ENCODE data around the gene TPCN2. TPM values are rescaled to one million over a fixed set of nuclear protein-coding genes. Genes with fewer than 3 reads are reported as not detected.
A peak's percentile ranks its signal among the peaks of the same experiment; 100 is the strongest.

TPCN2 gene
- total RNA-seq, 8 experiments from 2014 or later: 3.6 to 17.2 (median 5.6) TPM

GRCh38 chr11:69110451-69110850 lies 61.7 kb downstream of the TPCN2 start:
- WGBS, 10 experiments: 67 to 100% (median 94%) methylated on average over 2 to 6 of the region's 6 CpGs; no CpG with 5 or more reads in 1 of the 10 experiments
- in situ Hi-C loops (cut with MboI; ENCODE audit: low pct_unique_long_range_greater_than_20kb in 2 of 9, low sequenced_read_pairs in 9 of 9, unreplicated experiment in 9 of 9): loop anchor here in 5 of 9 experiments (10.0 to 25.0 kb wide), 3 partner anchors 327 to 552 kb away; no protein-coding TSS in a partner anchor
- ATAC-seq (replicated peaks in 6 of 8): no peak
- peaks cover 4 to 15% of the 10 kb centered on the region in 2 donors for H3K4me1 ChIP-seq (replicated peaks in 1 of 2)
- H3K27ac ChIP-seq: no peak overlapping the region
- H3K4me3 ChIP-seq: no peak overlapping the region

DNA sequence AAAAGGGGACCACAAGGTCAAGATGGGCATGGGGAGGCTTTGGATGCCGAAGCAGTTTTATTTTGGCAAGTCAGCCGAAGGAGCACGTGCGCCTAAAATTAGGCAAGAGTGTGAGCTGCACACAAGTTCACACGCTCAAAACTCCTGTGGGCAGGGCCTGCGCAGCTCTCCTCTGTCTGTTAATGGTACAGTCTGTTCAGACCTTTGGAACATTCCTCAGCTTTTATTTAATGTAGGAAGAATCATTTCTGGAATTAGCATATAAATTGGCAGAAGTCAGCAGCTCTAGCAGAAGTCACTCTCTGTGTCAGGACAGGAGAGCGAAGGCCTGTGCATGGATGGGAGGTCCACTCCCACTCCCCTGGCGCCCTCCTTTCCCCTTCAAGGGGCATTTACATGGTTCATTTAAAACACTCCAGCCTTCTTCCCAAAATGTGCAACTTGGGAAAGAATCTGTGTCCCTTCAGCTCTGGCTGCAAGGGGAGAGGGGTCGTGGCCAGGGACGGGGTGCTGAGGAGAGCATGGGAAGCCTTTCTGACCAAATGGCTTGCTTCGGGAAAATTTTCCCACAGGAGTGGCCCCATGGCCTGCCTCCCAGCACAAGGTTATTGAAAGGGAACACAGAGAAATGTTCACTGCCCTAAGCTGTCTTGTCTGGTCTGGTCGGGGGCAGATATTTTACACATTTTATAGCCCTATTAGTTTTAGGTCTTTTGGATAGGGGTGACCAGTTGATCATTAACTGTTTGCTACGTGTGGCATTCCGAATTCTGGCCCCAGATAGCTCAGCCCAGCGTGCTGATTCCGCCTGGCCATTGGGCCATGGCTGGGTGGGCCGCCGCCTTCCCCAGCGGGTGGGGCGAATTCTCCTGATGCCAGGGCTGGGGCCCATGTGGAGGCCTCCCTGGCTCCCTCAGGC lies 63.2 kb downstream of the TPCN2 start:
- Histone ChIP-seq H3K4me1 (replicated peaks in 1 of 2) (peaks cover 0 to 8% of the 10 kb centered on the region in 2 donors), H3K4me3 (no peak overlapping the region), H3K27ac (no peak overlapping the region)
- ATAC-seq (replicated peaks in 6 of 8): peak in 4 of 8 experiments; percentile 13 to 58 (median 48)
- in situ Hi-C loops (cut with MboI; ENCODE audit: low pct_unique_long_range_greater_than_20kb in 2 of 9, low sequenced_read_pairs in 9 of 9, unreplicated experiment in 9 of 9): loop anchor here in 5 of 9 experiments (10.0 to 25.0 kb wide), 3 partner anchors 325 to 550 kb away; no protein-coding TSS in a partner anchor
- 54 to 95% (median 69%) methylated on average over 3 to 16 of the region's 20 CpGs; no CpG with 5 or more reads in 1 of the 10 experiments for WGBS, 10 experiments

DNA sequence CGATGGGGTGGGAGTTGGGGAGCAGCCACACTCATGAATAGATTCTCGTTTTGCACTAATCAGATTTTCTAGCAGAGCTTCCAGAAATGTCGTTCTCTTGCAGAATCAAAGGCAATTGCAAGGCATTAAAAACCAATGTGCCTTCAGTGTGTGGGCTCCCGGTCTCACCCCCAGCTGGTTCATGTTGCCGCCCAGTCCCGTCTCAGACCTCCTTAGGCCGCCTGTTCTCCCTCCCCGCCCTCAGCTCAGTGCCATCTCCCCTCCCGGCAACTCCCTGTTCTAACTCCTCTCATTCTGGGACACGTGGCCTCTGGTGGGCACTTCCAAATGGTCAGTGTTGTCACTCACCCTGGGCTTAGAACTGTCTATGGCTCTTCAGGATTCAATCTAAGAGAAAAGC lies 64.5 kb downstream of the TPCN2 start:
- in situ Hi-C loops (cut with MboI; ENCODE audit: low pct_unique_long_range_greater_than_20kb in 2 of 9, low sequenced_read_pairs in 9 of 9, unreplicated experiment in 9 of 9): loop anchor here in 5 of 9 experiments (10.0 to 25.0 kb wide), 3 partner anchors 324 to 549 kb away; no protein-coding TSS in a partner anchor
- H3K27ac ChIP-seq: no peak overlapping the region
- no peak for ATAC-seq (replicated peaks in 6 of 8)
- H3K4me3 ChIP-seq: no peak overlapping the region
- WGBS, 10 experiments: 88 to 100% methylated on average over 1 to 6 of the region's 10 CpGs; no CpG with 5 or more reads in 8 of the 10 experiments
- peaks cover 0 to 8% of the 10 kb centered on the region in 2 donors for H3K4me1 ChIP-seq (replicated peaks in 1 of 2)

DNA sequence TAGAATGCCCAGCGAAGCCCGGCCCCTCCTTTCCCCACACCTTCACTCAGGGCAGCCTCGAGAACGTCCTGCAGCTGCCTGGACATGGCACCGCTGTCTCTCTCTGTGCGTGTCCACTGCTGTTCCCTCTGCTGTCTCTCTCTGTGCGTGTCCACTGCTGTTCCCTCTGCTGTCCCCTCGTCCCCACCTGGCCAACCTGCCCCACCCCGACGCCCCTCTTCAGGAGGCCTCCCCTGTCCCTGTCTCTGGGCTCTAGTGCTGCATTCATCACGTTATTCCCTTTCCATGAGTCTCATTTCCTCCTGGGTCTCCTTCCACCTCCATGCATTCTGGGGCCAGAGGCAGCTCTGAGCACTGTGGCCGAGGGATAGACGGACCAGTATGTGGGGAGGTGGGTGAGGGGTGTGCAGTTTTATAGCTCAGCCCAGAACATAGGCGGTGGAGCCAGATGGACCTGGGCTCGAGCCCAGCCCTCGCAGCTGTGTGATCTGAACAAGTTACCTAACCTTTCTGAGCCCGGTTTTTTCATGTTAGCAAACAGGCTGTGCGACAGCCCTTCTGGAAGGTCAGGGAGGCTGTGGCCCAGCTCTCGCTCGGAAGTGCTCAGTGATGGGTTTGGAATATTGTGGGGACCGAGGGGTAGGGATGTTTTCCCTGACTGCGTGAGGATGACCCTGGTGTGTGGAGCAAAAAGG lies 65.1 kb downstream of the TPCN2 start:
- 80 to 100% (median 82%) methylated on average over 1 to 8 of the region's 22 CpGs; no CpG with 5 or more reads in 6 of the 10 experiments for WGBS, 10 experiments
- in situ Hi-C loops (cut with MboI; ENCODE audit: low pct_unique_long_range_greater_than_20kb in 2 of 9, low sequenced_read_pairs in 9 of 9, unreplicated experiment in 9 of 9): loop anchor here in 5 of 9 experiments (10.0 to 25.0 kb wide), 3 partner anchors 324 to 549 kb away; no protein-coding TSS in a partner anchor
- ATAC-seq (replicated peaks in 6 of 8): no peak
- Histone ChIP-seq H3K4me3 (no peak overlapping the region), H3K4me1 (replicated peaks in 1 of 2) (peaks cover 0 to 8% of the 10 kb centered on the region in 2 donors), H3K27ac (no peak overlapping the region)

DNA sequence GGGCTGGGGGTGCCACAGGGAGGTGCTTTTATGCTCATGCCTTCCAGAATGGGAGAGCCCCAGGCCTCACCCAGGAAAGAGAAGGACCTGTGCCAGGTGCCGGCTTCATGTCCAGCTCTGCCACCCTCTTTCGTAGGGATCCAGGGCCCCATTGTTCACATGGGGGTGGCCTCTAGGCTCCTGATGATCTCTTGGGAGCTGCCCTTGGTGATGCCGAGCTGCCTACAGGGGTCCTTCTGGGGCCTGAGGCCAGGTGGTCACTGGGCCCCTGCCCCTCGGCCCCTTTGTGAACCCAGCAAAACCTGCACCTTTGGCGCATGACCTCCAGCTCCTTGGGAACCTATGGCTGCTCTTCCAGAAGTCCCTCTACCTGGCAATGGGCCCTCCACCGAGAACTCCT lies 65.6 kb downstream of the TPCN2 start:
- Histone ChIP-seq H3K4me1 (replicated peaks in 1 of 2) (peaks cover 0 to 8% of the 10 kb centered on the region in 2 donors), H3K4me3 (no peak overlapping the region), H3K27ac (no peak overlapping the region)
- ATAC-seq (replicated peaks in 6 of 8): no peak
- WGBS, 10 experiments: 83% methylated on average over 1 of the region's 6 CpGs; no CpG with 5 or more reads in 9 of the 10 experiments
- in situ Hi-C loops (cut with MboI; ENCODE audit: low pct_unique_long_range_greater_than_20kb in 2 of 9, low sequenced_read_pairs in 9 of 9, unreplicated experiment in 9 of 9): loop anchor here in 5 of 9 experiments (10.0 to 25.0 kb wide), 3 partner anchors 323 to 548 kb away; no protein-coding TSS in a partner anchor

- WGBS, 10 experiments: 68 to 95% (median 83%) methylated on average over 3 to 9 of the region's 21 CpGs; no CpG with 5 or more reads in 4 of the 10 experiments
- ATAC-seq (replicated peaks in 6 of 8): no peak
- Histone ChIP-seq H3K27ac (no peak overlapping the region), H3K4me1 (replicated peaks in 1 of 2) (peaks cover 0 to 8% of the 10 kb centered on the region in 2 donors), H3K4me3 (no peak overlapping the region)
- in situ Hi-C loops (cut with MboI; ENCODE audit: low pct_unique_long_range_greater_than_20kb in 2 of 9, low sequenced_read_pairs in 9 of 9, unreplicated experiment in 9 of 9): loop anchor here in 5 of 9 experiments (10.0 to 25.0 kb wide), 3 partner anchors 322 to 547 kb away; no protein-coding TSS in a partner anchor
Measured at GRCh38 chr11:69114811-69115523, 66.2 kb downstream of the TPCN2 start.

GRCh38 chr11:69115586-69116560 lies 67.1 kb downstream of the TPCN2 start:
- Histone ChIP-seq H3K4me1 (replicated peaks in 1 of 2) (peaks cover 0 to 8% of the 10 kb centered on the region in 2 donors), H3K27ac (no peak overlapping the region), H3K4me3 (no peak overlapping the region)
- WGBS, 10 experiments: 40 to 75% (median 63%) methylated on average over 1 to 18 of the region's 41 CpGs; no CpG with 5 or more reads in 4 of the 10 experiments
- no peak for ATAC-seq (replicated peaks in 6 of 8)
- in situ Hi-C loops (cut with MboI; ENCODE audit: low pct_unique_long_range_greater_than_20kb in 2 of 9, low sequenced_read_pairs in 9 of 9, unreplicated experiment in 9 of 9): loop anchor here in 5 of 9 experiments (10.0 to 25.0 kb wide), 3 partner anchors 321 to 546 kb away; no protein-coding TSS in a partner anchor

DNA sequence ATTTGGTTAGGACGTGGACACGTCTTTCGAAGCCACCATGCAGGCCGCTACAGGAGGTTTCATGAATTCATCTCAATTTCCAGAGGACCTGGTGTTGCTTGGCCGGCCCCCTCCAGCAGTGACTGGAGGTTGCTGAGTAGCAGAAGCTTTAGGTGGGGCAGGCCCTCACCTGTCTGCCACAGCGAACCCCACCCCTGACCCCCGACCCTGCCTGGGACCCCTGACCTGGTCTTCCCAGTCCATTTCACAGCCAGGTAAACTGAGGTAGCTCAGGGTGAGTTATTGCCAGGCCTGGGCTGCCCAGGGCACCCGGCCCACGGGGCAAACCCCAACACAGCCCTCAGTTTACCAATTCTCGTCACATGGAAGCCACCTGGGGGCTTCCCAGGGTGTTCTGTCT lies 67.9 kb downstream of the TPCN2 start:
- in situ Hi-C loops (cut with MboI; ENCODE audit: low pct_unique_long_range_greater_than_20kb in 2 of 9, low sequenced_read_pairs in 9 of 9, unreplicated experiment in 9 of 9): loop anchor here in 5 of 9 experiments (10.0 to 25.0 kb wide), 3 partner anchors 321 to 546 kb away; no protein-coding TSS in a partner anchor
- no peak for ATAC-seq (replicated peaks in 6 of 8)
- Histone ChIP-seq H3K4me1 (replicated peaks in 1 of 2) (peaks cover 0 to 6% of the 10 kb centered on the region in 2 donors), H3K27ac (no peak overlapping the region), H3K4me3 (no peak overlapping the region)
- 70 to 100% methylated on average over 1 to 2 of the region's 10 CpGs; no CpG with 5 or more reads in 8 of the 10 experiments for WGBS, 10 experiments

DNA sequence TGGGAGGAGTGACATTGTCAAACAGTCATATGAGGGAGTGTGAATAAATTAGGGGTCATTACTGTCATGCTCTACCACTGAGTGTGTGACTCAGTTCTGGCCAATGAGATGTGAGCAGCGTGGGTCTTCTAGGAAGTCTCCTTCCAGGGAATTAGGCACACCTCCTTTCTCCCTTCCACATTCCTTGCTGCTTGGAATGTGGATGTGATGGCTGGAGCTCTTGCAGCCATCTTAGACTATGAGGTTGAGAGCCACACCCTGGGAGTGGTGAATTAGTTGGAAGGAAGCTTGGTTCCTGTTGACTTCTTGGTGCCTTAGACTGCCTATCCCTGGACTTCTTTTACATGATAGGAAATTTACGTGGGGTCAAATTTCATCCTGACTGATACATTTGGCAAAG lies 70.5 kb downstream of the TPCN2 start:
- WGBS, 10 experiments: 43 to 100% (median 88%) methylated on average over 1 to 2 of the region's 2 CpGs; no CpG with 5 or more reads in 5 of the 10 experiments
- peaks cover 9 to 13% of the 10 kb centered on the region in 2 donors for H3K4me1 ChIP-seq (replicated peaks in 1 of 2)
- in situ Hi-C loops (cut with MboI; ENCODE audit: low pct_unique_long_range_greater_than_20kb in 2 of 9, low sequenced_read_pairs in 9 of 9, unreplicated experiment in 9 of 9): loop anchor here in 5 of 9 experiments (10.0 to 25.0 kb wide), 3 partner anchors 318 to 543 kb away; no protein-coding TSS in a partner anchor
- ATAC-seq (replicated peaks in 6 of 8): peak in 2 of 8 experiments; percentile 20 to 66
- no peak overlapping the region for H3K4me3 ChIP-seq
- H3K27ac ChIP-seq: no peak overlapping the region

DNA sequence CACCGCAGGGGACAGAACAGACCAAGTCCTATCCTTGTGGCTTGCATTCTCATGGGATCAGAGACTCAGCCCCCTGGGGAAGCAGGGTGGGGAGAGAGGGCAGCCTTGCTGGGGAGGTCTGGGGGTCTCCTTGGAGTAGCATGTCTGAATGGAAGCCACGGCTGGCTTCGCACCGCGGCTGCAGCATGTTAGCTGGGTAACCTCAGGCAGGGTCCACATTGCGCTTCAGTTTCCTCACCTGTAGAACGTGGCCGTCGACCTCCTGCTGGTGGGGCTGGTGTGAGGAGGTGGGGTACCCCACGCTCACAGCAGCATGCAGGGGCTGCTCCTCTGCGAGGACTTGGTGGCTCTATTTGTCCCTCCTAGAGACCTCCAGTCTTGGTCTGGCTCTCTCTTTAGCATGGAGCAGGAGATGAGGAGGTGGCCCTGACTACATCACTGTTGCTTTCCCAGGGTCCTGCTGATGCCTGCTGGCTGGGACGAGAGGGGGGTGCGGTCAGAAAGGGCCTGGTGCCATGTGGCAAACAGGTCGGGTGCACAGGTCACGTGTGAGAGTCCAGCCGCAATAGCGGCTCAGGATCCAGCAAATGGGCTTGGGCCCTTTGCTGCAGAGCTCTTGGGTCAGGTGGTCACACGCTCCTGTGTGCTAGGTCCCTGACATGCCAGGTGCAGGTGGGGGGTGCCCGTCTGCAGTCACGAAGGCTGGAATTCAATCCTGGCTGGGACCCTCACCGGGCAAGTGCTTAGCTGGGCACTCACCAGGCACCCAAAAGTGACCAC lies 71.6 kb downstream of the TPCN2 start:
- ATAC-seq (replicated peaks in 6 of 8): no peak
- WGBS, 10 experiments: 73 to 100% (median 82%) methylated on average over 1 to 7 of the region's 21 CpGs; no CpG with 5 or more reads in 4 of the 10 experiments
- peaks cover 9 to 13% of the 10 kb centered on the region in 2 donors for H3K4me1 ChIP-seq (replicated peaks in 1 of 2)
- in situ Hi-C loops (cut with MboI; ENCODE audit: low pct_unique_long_range_greater_than_20kb in 2 of 9, low sequenced_read_pairs in 9 of 9, unreplicated experiment in 9 of 9): loop anchor here in 5 of 9 experiments (25.0 kb wide), 2 partner anchors 317 to 542 kb away; no protein-coding TSS in a partner anchor
- no peak overlapping the region for H3K4me3 ChIP-seq
- H3K27ac ChIP-seq: no peak overlapping the region

Measured in motor neuron (in vitro differentiated cells).